GM12878 (cell line): ENCODE results near the gene SMPD3. TPM values are rescaled to one million over a fixed set of nuclear protein-coding genes. Genes with fewer than 3 reads are reported as not detected.

Experiments used
- ATAC-seq: fragments of 200-7000 bp; cut with Tn5 transposase; 3 replicates; pipeline ENCODE4 v1.9.1; 2020; ENCODE audit warnings: mild to moderate bottlenecking, moderate library complexity
- BruUV-seq: library from RNA; stranded (reverse); fragments of 400-500 nt; replicated peaks from 2 replicates; lab custom pipeline; 2021; lab: Mats Ljungman, UMichigan
- CTCF ChIA-PET: fragments of 300-600 bp; sonication (Branson Sonifier 250); formaldehyde crosslinking; extraction: SDS; loops from one replicate; lab custom pipeline; 2021; ENCODE audit warnings: inconsistent platforms; lab: Yijun Ruan, JAX
- POLR2A ChIA-PET: fragments of 350-600 bp; formaldehyde crosslinking; extraction: SDS; loops from one replicate; lab custom pipeline; 2021; ENCODE audit warnings: inconsistent platforms; lab: Charles Lee
- RAD21 ChIA-PET: fragments of 300-600 bp; sonication (Branson Sonifier 250); formaldehyde crosslinking; loops from one replicate; lab custom pipeline; 2023; ENCODE audit warnings: antibody characterized with exemption; ENCODE audit not compliant: unreplicated experiment; lab: Charles Lee
- SMC1A ChIA-PET: fragments of 300-600 bp; sonication (Branson Sonifier 250); formaldehyde crosslinking; loops from one replicate; lab custom pipeline; 2023; ENCODE audit not compliant: unreplicated experiment, uncharacterized antibody; lab: Charles Lee
- DNase-seq: peaks from one replicate; pipeline ENCODE4 v3.0.0-alpha.2; 2011; ENCODE audit warnings: low read depth, low spot score
- FAIRE-seq: peaks from 3 replicates; lab custom pipeline; 2011; peaks lifted over from hg19 to GRCh38; lab: Jason Lieb, UNC
- H2AFZ ChIP-seq: 2 replicates; pipeline ENCODE4 v1.6.0; 2011; ENCODE audit warnings: low read depth, low read length, control low read depth; ENCODE audit not compliant: control insufficient read depth
- H3K27ac ChIP-seq: 2 replicates; pipeline ENCODE4 v1.5.1; 2011; ENCODE audit warnings: control low read depth; ENCODE audit not compliant: control insufficient read depth, insufficient read depth
- H3K27me3 ChIP-seq, 2 experiments: replicated peaks in 1 of 2; 2 replicates each; pipeline versions ENCODE4 v1.6.0 to v1.6.1; 2011; ENCODE audit warnings: low read length in 1 of 2; ENCODE audit not compliant: control insufficient read depth in 2 of 2, insufficient read depth in 2 of 2
- H3K36me3 ChIP-seq, 2 experiments: 2 replicates each; pipeline ENCODE4 v1.5.1; 2011; ENCODE audit warnings: low read length in 1 of 2; ENCODE audit not compliant: control insufficient read depth in 2 of 2, insufficient read depth in 2 of 2
- H3K4me1 ChIP-seq: 2 replicates; pipeline ENCODE4 v1.6.1; 2011; ENCODE audit warnings: mild to moderate bottlenecking, low read length, moderate library complexity, mixed read lengths; ENCODE audit not compliant: control insufficient read depth, insufficient read depth
- H3K4me2 ChIP-seq: 2 replicates; pipeline ENCODE4 v1.6.0; 2011; ENCODE audit warnings: control low read depth; ENCODE audit not compliant: control insufficient read depth, insufficient read depth
- H3K4me3 ChIP-seq: fragments of 200-600 bp; sonication (generic); 2 replicates; pipeline ENCODE4 v1.5.1; 2016
- H3K79me2 ChIP-seq: 2 replicates; pipeline ENCODE4 v1.6.0; 2011; ENCODE audit warnings: low read length; ENCODE audit not compliant: control insufficient read depth, insufficient read depth
- H3K9ac ChIP-seq: 2 replicates; pipeline ENCODE4 v1.8.0; 2011; ENCODE audit warnings: low read length, control low read depth, mixed read lengths; ENCODE audit not compliant: control insufficient read depth, insufficient read depth
- H3K9me3 ChIP-seq: replicated peaks from 3 replicates; pipeline ENCODE4 v1.5.1; 2011; ENCODE audit warnings: mild to moderate bottlenecking, low read length; ENCODE audit not compliant: control insufficient read depth, insufficient read depth
- H4K20me1 ChIP-seq: 2 replicates; pipeline ENCODE4 v1.6.0; 2011; ENCODE audit not compliant: control insufficient read depth, insufficient read depth
- CREB1 ChIP-seq: IDR thresholded peaks from 2 replicates; pipeline ENCODE4 v1.6.1; 2012; ENCODE audit warnings: low read depth, mild to moderate bottlenecking, inconsistent platforms
- HDAC6 ChIP-seq: fragments of 200-600 bp; sonication (generic); IDR thresholded peaks from one replicate; pipeline ENCODE4 v1.8.0; 2017; ENCODE audit warnings: antibody characterized with exemption; ENCODE audit not compliant: unreplicated experiment
- JUND ChIP-seq: IDR thresholded peaks from 2 replicates; pipeline ENCODE4 v1.6.1; 2012; ENCODE audit warnings: low read depth, mild to moderate bottlenecking, low read length, improper control_type of control experiment, moderate library complexity
- MYB ChIP-seq: fragments of 150-350 bp; IDR thresholded peaks from 2 replicates; pipeline ENCODE4 v1.6.1; 2014; ENCODE audit warnings: mild to moderate bottlenecking, low read depth, low read length, borderline replicate concordance
- NR2C2 ChIP-seq: IDR thresholded peaks from 2 replicates; pipeline ENCODE4 v1.6.1; 2011; ENCODE audit warnings: borderline replicate concordance, low read depth; ENCODE audit not compliant: control insufficient read depth, insufficient read length
- RAD51 ChIP-seq: fragments of 450-650 bp; IDR thresholded peaks from 2 replicates; pipeline ENCODE4 v1.6.1; 2016; ENCODE audit warnings: moderate library complexity, mild to moderate bottlenecking, inconsistent platforms
- SIX5 ChIP-seq: IDR thresholded peaks from 2 replicates; pipeline ENCODE4 v1.6.1; 2011; ENCODE audit warnings: mild to moderate bottlenecking, low read depth, low read length, moderate library complexity; ENCODE audit not compliant: severe bottlenecking
- SREBF1 ChIP-seq: IDR thresholded peaks from 2 replicates; pipeline ENCODE4 v1.6.1; 2012; ENCODE audit warnings: mild to moderate bottlenecking, low read length
- TAF1 ChIP-seq: IDR thresholded peaks from 2 replicates; pipeline ENCODE4 v1.6.1; 2011; ENCODE audit warnings: mild to moderate bottlenecking, low read depth, low read length, borderline replicate concordance
- TARDBP ChIP-seq: IDR thresholded peaks from 2 replicates; pipeline ENCODE4 v1.6.1; 2016; ENCODE audit warnings: borderline replicate concordance
- WGBS: methylation state at CpG from one replicate; pipeline ENCODE4 v1.1.6; 2016; ENCODE audit warnings: low lambda C conversion rate; ENCODE audit not compliant: insufficient replicate concordance, insufficient coverage; ENCODE audit errors: missing lambda C conversion rate; 5-methylcytosine and 5-hydroxymethylcytosine counted together
- in situ Hi-C: fragments of 300-500 bp; cut with MboI; formaldehyde crosslinking; loops from 9 replicates; pipeline ENCODE4 v1.14.3; 2018; ENCODE audit warnings: mixed read lengths
- intact Hi-C: fragments of 100-400 bp; cut with micrococcal nuclease; formaldehyde crosslinking; loops from one replicate; pipeline ENCODE4 v1.14.2; 2022; ENCODE audit not compliant: unreplicated experiment
- polyA plus RNA-seq, 11 experiments: library from polyadenylated mRNA; depleted of rRNA in 4 of 11; unstranded in 6 of 11; stranded (reverse) in 5 of 11; fragments of >200 nt; fragmentation: Nextera tagmentation in 4 of 11; fragmentation: Illumina TruSeq in 1 of 11; extraction: Ambion mirVana in 4 of 11; extraction: Trizol in 1 of 11; gene quantifications; 1 replicate in 1 of 11; 2 replicates in 10 of 11; pipeline versions ENCODE4 v1.2.1 to v1.2.3, GENCODE V29; 2011 to 2016; ENCODE audit warnings: inconsistent platforms in 2 of 11, missing spikeins in 2 of 11, low read depth in 1 of 11
- total RNA-seq, 4 experiments: library from RNA; depleted of rRNA in 3 of 4; stranded (reverse); fragments of >200 nt in 3 of 4; fragmentation: Illumina TruSeq in 1 of 4; extraction: Trizol in 1 of 4; gene quantifications; 2 replicates each; pipeline versions ENCODE4 v1.2.1 to v1.2.3, GENCODE V29; 2013 to 2021
- TF ChIP-seq, protein P1 (sequence below): fragments of 450-650 bp; IDR thresholded peaks from 2 replicates; pipeline ENCODE4 v1.6.1; 2017; ENCODE audit warnings: antibody characterized with exemption, mild to moderate bottlenecking, moderate library complexity
- TF ChIP-seq, protein P2 (sequence below): IDR thresholded peaks from 2 replicates; pipeline ENCODE4 v1.6.1; 2011; ENCODE audit warnings: low read depth, mild to moderate bottlenecking, low read length, moderate library complexity, borderline replicate concordance; ENCODE audit errors: extremely low read depth

SMPD3 gene
- total and polyA plus RNA-seq, 10 of the 15 experiments (the other 5 are each of a cell fraction or from before 2014, with no cell fraction given) = 0.04 to 2.0 (median 1.2) TPM

DNA sequence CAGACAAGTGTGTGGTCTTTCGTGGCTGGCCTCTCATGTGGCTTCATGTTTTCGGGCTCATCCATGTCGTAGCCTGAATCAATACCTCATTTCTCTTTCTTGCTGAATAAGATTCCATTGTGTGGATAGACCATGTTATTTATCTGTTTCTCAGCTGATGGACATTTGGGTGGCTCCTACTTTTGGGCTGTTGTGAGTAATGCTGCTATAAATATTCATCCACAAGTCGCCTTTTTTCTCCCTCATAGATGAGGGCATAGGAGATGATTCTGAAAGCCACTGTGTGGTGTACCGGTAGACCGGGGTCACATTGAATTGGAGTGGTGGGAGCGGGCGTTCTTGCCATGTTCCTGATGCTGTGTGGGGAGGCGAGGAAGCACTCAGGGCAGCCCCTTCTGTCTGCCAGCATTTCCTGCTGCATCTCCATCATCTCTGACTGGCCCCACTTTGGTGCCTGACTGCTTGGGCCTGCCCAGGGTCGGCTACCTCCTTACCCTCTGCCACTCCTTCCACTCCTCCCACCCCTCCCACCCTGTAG is 97.4 kb downstream of the SMPD3 start (continued):
- TF ChIP-seq HDAC6 = no peak

DNA sequence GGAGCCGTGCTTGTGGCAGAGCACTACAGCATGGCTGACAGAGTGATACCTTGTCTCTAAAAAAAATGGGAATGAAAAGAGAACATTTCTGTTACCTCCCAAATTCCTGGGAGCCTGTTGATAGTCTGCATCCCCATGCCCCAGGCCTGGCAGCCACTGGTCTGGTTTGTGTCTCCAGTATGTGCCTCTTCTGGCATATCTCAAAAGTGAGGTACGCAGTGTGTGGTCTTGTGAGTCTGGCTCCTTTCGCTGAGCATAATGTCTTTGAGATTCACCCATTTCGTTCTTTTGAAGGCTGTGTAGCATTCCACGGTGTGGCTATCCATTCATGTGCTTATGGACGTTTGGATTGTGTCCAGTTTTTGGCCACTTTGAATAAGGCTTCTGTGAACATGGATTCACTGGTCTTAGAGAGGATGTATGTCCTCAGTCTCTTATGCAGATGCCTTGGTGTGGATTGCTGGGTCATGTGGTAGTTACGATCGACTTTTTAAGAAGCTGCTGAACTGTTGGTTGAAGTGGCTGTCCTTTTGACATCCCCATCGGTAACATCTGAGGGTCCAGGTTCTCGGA is 98.4 kb downstream of the SMPD3 start:
- H3K27ac ChIP-seq = no peak overlapping the region
- intact Hi-C loops (no loop called here), in situ Hi-C loops (no loop called here)
- ChIA-PET POLR2A (no interaction called here), SMC1A (no interaction called here), CTCF (interaction anchor here (1.4 kb wide), 1 partner anchor 15 kb away, joined by 3 read pairs; no protein-coding TSS in a partner anchor), RAD21 (no interaction called here)
- 95% methylated on average over 10 of the region's 10 CpGs for WGBS
- peaks cover 32 to 35% of the 10 kb centered on the region in 2 experiments for H3K36me3 ChIP-seq
- ATAC-seq (no peak), FAIRE-seq (no peak), DNase-seq (no peak)
- no peak overlapping the region for H3K9ac ChIP-seq
- no peak overlapping the region for H3K4me3 ChIP-seq
- no TSS peak for BruUV-seq
- no peak for TF ChIP-seq TARDBP
- no peak for TF ChIP-seq CREB1
- TF ChIP-seq SREBF1 = no peak
- TF ChIP-seq TAF1 = no peak
- TF ChIP-seq MYB = no peak
- TF ChIP-seq, protein P1, sequence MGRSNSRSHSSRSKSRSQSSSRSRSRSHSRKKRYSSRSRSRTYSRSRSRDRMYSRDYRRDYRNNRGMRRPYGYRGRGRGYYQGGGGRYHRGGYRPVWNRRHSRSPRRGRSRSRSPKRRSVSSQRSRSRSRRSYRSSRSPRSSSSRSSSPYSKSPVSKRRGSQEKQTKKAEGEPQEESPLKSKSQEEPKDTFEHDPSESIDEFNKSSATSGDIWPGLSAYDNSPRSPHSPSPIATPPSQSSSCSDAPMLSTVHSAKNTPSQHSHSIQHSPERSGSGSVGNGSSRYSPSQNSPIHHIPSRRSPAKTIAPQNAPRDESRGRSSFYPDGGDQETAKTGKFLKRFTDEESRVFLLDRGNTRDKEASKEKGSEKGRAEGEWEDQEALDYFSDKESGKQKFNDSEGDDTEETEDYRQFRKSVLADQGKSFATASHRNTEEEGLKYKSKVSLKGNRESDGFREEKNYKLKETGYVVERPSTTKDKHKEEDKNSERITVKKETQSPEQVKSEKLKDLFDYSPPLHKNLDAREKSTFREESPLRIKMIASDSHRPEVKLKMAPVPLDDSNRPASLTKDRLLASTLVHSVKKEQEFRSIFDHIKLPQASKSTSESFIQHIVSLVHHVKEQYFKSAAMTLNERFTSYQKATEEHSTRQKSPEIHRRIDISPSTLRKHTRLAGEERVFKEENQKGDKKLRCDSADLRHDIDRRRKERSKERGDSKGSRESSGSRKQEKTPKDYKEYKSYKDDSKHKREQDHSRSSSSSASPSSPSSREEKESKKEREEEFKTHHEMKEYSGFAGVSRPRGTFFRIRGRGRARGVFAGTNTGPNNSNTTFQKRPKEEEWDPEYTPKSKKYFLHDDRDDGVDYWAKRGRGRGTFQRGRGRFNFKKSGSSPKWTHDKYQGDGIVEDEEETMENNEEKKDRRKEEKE = no peak
- TF ChIP-seq SIX5 = no peak
- no peak for TF ChIP-seq JUND
- TF ChIP-seq RAD51 = no peak
- TF ChIP-seq, protein P2, sequence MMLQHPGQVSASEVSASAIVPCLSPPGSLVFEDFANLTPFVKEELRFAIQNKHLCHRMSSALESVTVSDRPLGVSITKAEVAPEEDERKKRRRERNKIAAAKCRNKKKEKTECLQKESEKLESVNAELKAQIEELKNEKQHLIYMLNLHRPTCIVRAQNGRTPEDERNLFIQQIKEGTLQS = no peak
- no peak for TF ChIP-seq NR2C2
- H3K27me3 ChIP-seq = no peaks in the 10 kb centered on the region
- no peak overlapping the region for H2AFZ ChIP-seq
- H3K9me3 ChIP-seq = no peaks in the 10 kb centered on the region
- no peak overlapping the region for H3K4me2 ChIP-seq
- no peaks in the 10 kb centered on the region; the same call in 1 of the 2 replicates for H4K20me1 ChIP-seq
- H3K4me1 ChIP-seq = no peaks in the 10 kb centered on the region
- H3K79me2 ChIP-seq = no peaks in the 10 kb centered on the region
